Activated CD4-positive, CD25-positive, alpha-beta regulatory T cell treated with anti-CD3 and anti-CD28 coated beads, Interleukin-2, amount 50 U/mL, for 24 hours (primary cell): ENCODE measurements around the gene PARP4.
"Not testable (repeated sequence)": the region's sequence is repeated elsewhere in the genome, so short reads cannot be mapped to it uniquely, and the experiment has no call there.

Source experiments
- ATAC-seq, 2 donors: fragments of 150-1000 bp; cut with Tn5 transposase; one replicate each; pipeline ENCODE4 v1.10.0; 2021; ENCODE audit warnings: mild to moderate bottlenecking in 1 of 2, moderate library complexity in 1 of 2

The PARP4 gene

GRCh38 chr13:24444851-24445250 is 67.7 kb downstream of the PARP4 start:
- ATAC-seq: not testable (repeated sequence)

- ATAC-seq: no peak
Observed at GRCh38 chr13:24443366-24443765, 69.2 kb downstream of the PARP4 start.

GRCh38 chr13:24426045-24426444 is 86.5 kb downstream of the PARP4 start:
- not testable (repeated sequence) for ATAC-seq

GRCh38 chr13:24419668-24420067 is 92.9 kb downstream of the PARP4 start:
- ATAC-seq: not testable (repeated sequence)

GRCh38 chr13:24407844-24408243 is 104.7 kb downstream of the PARP4 start:
- no peak for ATAC-seq

- no peak for ATAC-seq
Observed at GRCh38 chr13:24406524-24406923, 106.1 kb downstream of the PARP4 start.

- no peak for ATAC-seq
Observed at GRCh38 chr13:24396821-24397220, 115.8 kb downstream of the PARP4 start.

- ATAC-seq: no peak
Observed at GRCh38 chr13:24392972-24393371, 119.6 kb downstream of the PARP4 start.

GRCh38 chr13:24391771-24392683 is 120.6 kb downstream of the PARP4 start:
- not testable (repeated sequence) for ATAC-seq

GRCh38 chr13:24390795-24391194 is 121.8 kb downstream of the PARP4 start:
- not testable (repeated sequence) for ATAC-seq

GRCh38 chr13:24389506-24389905 is 123.1 kb downstream of the PARP4 start:
- no peak for ATAC-seq

- not testable (repeated sequence) for ATAC-seq
Observed at GRCh38 chr13:24388743-24389142, 123.8 kb downstream of the PARP4 start.

GRCh38 chr13:24386816-24387708 is 125.5 kb downstream of the PARP4 start:
- ATAC-seq: no peak

- ATAC-seq: no peak
Observed at GRCh38 chr13:24385902-24386301, 126.7 kb downstream of the PARP4 start.

GRCh38 chr13:24384946-24385345 is 127.6 kb downstream of the PARP4 start:
- ATAC-seq: not testable (repeated sequence)

- ATAC-seq: not testable (repeated sequence)
Observed at GRCh38 chr13:24384091-24384490, 128.5 kb downstream of the PARP4 start.

GRCh38 chr13:24381541-24382265 is 130.9 kb downstream of the PARP4 start:
- no peak for ATAC-seq

GRCh38 chr13:24380881-24381280 is 131.7 kb downstream of the PARP4 start:
- ATAC-seq: not testable (repeated sequence)

GRCh38 chr13:24380227-24380626 is 132.4 kb downstream of the PARP4 start:
- ATAC-seq: not testable (repeated sequence)

- not testable (repeated sequence) for ATAC-seq
Observed at GRCh38 chr13:24371273-24371672, 141.3 kb downstream of the PARP4 start.
